GM12878 (cell line): ENCODE data around the gene RAD51B. TPM values are rescaled to one million over a fixed set of nuclear protein-coding genes. Genes with fewer than 3 reads are reported as not detected.

Source experiments
- ATAC-seq: fragments of 200-7000 bp; cut with Tn5 transposase; 3 replicates; pipeline ENCODE4 v1.9.1; 2020; ENCODE audit warnings: mild to moderate bottlenecking, moderate library complexity
- BruUV-seq: library from RNA; stranded (reverse); fragments of 400-500 nt; replicated peaks from 2 replicates; lab custom pipeline; 2021; lab: Mats Ljungman, UMichigan
- CTCF ChIA-PET: fragments of 300-600 bp; sonication (Branson Sonifier 250); formaldehyde crosslinking; extraction: SDS; loops from one replicate; lab custom pipeline; 2021; ENCODE audit warnings: inconsistent platforms; lab: Yijun Ruan, JAX
- POLR2A ChIA-PET: fragments of 350-600 bp; formaldehyde crosslinking; extraction: SDS; loops from one replicate; lab custom pipeline; 2021; ENCODE audit warnings: inconsistent platforms; lab: Charles Lee
- RAD21 ChIA-PET: fragments of 300-600 bp; sonication (Branson Sonifier 250); formaldehyde crosslinking; loops from one replicate; lab custom pipeline; 2023; ENCODE audit warnings: antibody characterized with exemption; ENCODE audit not compliant: unreplicated experiment; lab: Charles Lee
- SMC1A ChIA-PET: fragments of 300-600 bp; sonication (Branson Sonifier 250); formaldehyde crosslinking; loops from one replicate; lab custom pipeline; 2023; ENCODE audit not compliant: unreplicated experiment, uncharacterized antibody; lab: Charles Lee
- DNase-seq: peaks from one replicate; pipeline ENCODE4 v3.0.0-alpha.2; 2011; ENCODE audit warnings: low read depth, low spot score
- FAIRE-seq: peaks from 3 replicates; lab custom pipeline; 2011; peaks lifted over from hg19 to GRCh38; lab: Jason Lieb, UNC
- H2AFZ ChIP-seq: 2 replicates; pipeline ENCODE4 v1.6.0; 2011; ENCODE audit warnings: low read depth, low read length, control low read depth; ENCODE audit not compliant: control insufficient read depth
- H3K27ac ChIP-seq: 2 replicates; pipeline ENCODE4 v1.5.1; 2011; ENCODE audit warnings: control low read depth; ENCODE audit not compliant: control insufficient read depth, insufficient read depth
- H3K27me3 ChIP-seq, 2 experiments: replicated peaks in 1 of 2; 2 replicates each; pipeline versions ENCODE4 v1.6.0 to v1.6.1; 2011; ENCODE audit warnings: low read length in 1 of 2; ENCODE audit not compliant: control insufficient read depth in 2 of 2, insufficient read depth in 2 of 2
- H3K36me3 ChIP-seq, 2 experiments: 2 replicates each; pipeline ENCODE4 v1.5.1; 2011; ENCODE audit warnings: low read length in 1 of 2; ENCODE audit not compliant: control insufficient read depth in 2 of 2, insufficient read depth in 2 of 2
- H3K4me1 ChIP-seq: 2 replicates; pipeline ENCODE4 v1.6.1; 2011; ENCODE audit warnings: mild to moderate bottlenecking, low read length, moderate library complexity, mixed read lengths; ENCODE audit not compliant: control insufficient read depth, insufficient read depth
- H3K4me2 ChIP-seq: 2 replicates; pipeline ENCODE4 v1.6.0; 2011; ENCODE audit warnings: control low read depth; ENCODE audit not compliant: control insufficient read depth, insufficient read depth
- H3K4me3 ChIP-seq: fragments of 200-600 bp; sonication (generic); 2 replicates; pipeline ENCODE4 v1.5.1; 2016
- H3K79me2 ChIP-seq: 2 replicates; pipeline ENCODE4 v1.6.0; 2011; ENCODE audit warnings: low read length; ENCODE audit not compliant: control insufficient read depth, insufficient read depth
- H3K9ac ChIP-seq: 2 replicates; pipeline ENCODE4 v1.8.0; 2011; ENCODE audit warnings: low read length, control low read depth, mixed read lengths; ENCODE audit not compliant: control insufficient read depth, insufficient read depth
- H3K9me3 ChIP-seq: replicated peaks from 3 replicates; pipeline ENCODE4 v1.5.1; 2011; ENCODE audit warnings: mild to moderate bottlenecking, low read length; ENCODE audit not compliant: control insufficient read depth, insufficient read depth
- H4K20me1 ChIP-seq: 2 replicates; pipeline ENCODE4 v1.6.0; 2011; ENCODE audit not compliant: control insufficient read depth, insufficient read depth
- CTCF ChIP-seq, 3 experiments: IDR thresholded peaks in 2 of 3; conservative IDR thresholded peaks in 1 of 3; 2 replicates each; pipeline ENCODE4 v1.5.1; 2011; ENCODE audit warnings: low read depth in 3 of 3, low read length in 3 of 3, mild to moderate bottlenecking in 3 of 3, control low read depth in 2 of 3, moderate library complexity in 2 of 3, inconsistent platforms in 1 of 3, mixed read lengths in 1 of 3; ENCODE audit not compliant: control insufficient read depth in 2 of 3, insufficient read depth in 1 of 3; ENCODE audit errors: extremely low read depth in 1 of 3
- RAD21 ChIP-seq: IDR thresholded peaks from 2 replicates; pipeline ENCODE4 v1.6.1; 2011; ENCODE audit warnings: mild to moderate bottlenecking, low read depth, low read length, moderate library complexity; ENCODE audit not compliant: insufficient read depth
- SMC3 ChIP-seq: IDR thresholded peaks from 2 replicates; pipeline ENCODE4 v1.6.1; 2011; ENCODE audit warnings: low read length, improper control_type of control experiment, borderline replicate concordance
- ZNF207 ChIP-seq: fragments of 450-650 bp; IDR thresholded peaks from 2 replicates; pipeline ENCODE4 v1.6.1; 2014; ENCODE audit warnings: antibody characterized with exemption, mild to moderate bottlenecking, borderline replicate concordance
- WGBS: methylation state at CpG from one replicate; pipeline ENCODE4 v1.1.6; 2016; ENCODE audit warnings: low lambda C conversion rate; ENCODE audit not compliant: insufficient replicate concordance, insufficient coverage; ENCODE audit errors: missing lambda C conversion rate; 5-methylcytosine and 5-hydroxymethylcytosine counted together
- in situ Hi-C: fragments of 300-500 bp; cut with MboI; formaldehyde crosslinking; loops from 9 replicates; pipeline ENCODE4 v1.14.3; 2018; ENCODE audit warnings: mixed read lengths
- intact Hi-C: fragments of 100-400 bp; cut with micrococcal nuclease; formaldehyde crosslinking; loops from one replicate; pipeline ENCODE4 v1.14.2; 2022; ENCODE audit not compliant: unreplicated experiment
- polyA plus RNA-seq, 11 experiments: library from polyadenylated mRNA; depleted of rRNA in 4 of 11; unstranded in 6 of 11; stranded (reverse) in 5 of 11; fragments of >200 nt; fragmentation: Nextera tagmentation in 4 of 11; fragmentation: Illumina TruSeq in 1 of 11; extraction: Ambion mirVana in 4 of 11; extraction: Trizol in 1 of 11; gene quantifications; 1 replicate in 1 of 11; 2 replicates in 10 of 11; pipeline versions ENCODE4 v1.2.1 to v1.2.3, GENCODE V29; 2011 to 2016; ENCODE audit warnings: inconsistent platforms in 2 of 11, missing spikeins in 2 of 11, low read depth in 1 of 11
- total RNA-seq, 4 experiments: library from RNA; depleted of rRNA in 3 of 4; stranded (reverse); fragments of >200 nt in 3 of 4; fragmentation: Illumina TruSeq in 1 of 4; extraction: Trizol in 1 of 4; gene quantifications; 2 replicates each; pipeline versions ENCODE4 v1.2.1 to v1.2.3, GENCODE V29; 2013 to 2021

RAD51B gene
- total and polyA plus RNA-seq, 10 of the 15 experiments (the other 5 are each of a cell fraction or from before 2014, with no cell fraction given): 9.8 to 26.8 (median 21.3) TPM

GRCh38 chr14:68655911-68656316 is 836.3 kb downstream of the RAD51B start:
- H3K9ac ChIP-seq: no peak overlapping the region
- ATAC-seq (peak; percentile 72), DNase-seq (no peak), FAIRE-seq (no peak)
- no peaks in the 10 kb centered on the region for H3K79me2 ChIP-seq
- H3K36me3 ChIP-seq: no peaks in the 10 kb centered on the region
- H4K20me1 ChIP-seq: no peaks in the 10 kb centered on the region
- in situ Hi-C loops: no loop called here
- SMC1A ChIA-PET: interaction anchor here (0.6 to 2.8 kb wide), 11 partner anchors 10 to 408 kb away, joined by 3 to 10 read pairs (median 3); no protein-coding TSS in a partner anchor
- no peak overlapping the region for H3K4me3 ChIP-seq
- H3K9me3 ChIP-seq: no peaks in the 10 kb centered on the region
- H3K27me3 ChIP-seq: no peaks in the 10 kb centered on the region
- no TSS peak for BruUV-seq
- RAD21 ChIA-PET: interaction anchor here (0.5 to 1.1 kb wide), 4 partner anchors 132 to 152 kb away, joined by 3 to 4 read pairs (median 3); no protein-coding TSS in a partner anchor
- POLR2A ChIA-PET: no interaction called here
- TF ChIP-seq CTCF (IDR thresholded peaks at IDR 0.05 in 2 of 3, conservative IDR thresholded peaks at IDR 0.05 in 1 of 3; ENCODE audit: control insufficient read depth in 2 of 3, extremely low read depth in 1 of 3, insufficient read depth in 1 of 3, low read depth in 3 of 3, low read length in 3 of 3) (peak in 2 of 3 experiments; percentile 3 to 46; a peak in 2 of 6 replicates), ZNF207 (no peak), RAD21 (peak; percentile 54), SMC3 (peak; percentile 15; the same call in 1 of the 2 replicates)
- 0% methylated on average over 1 of the region's 1 CpG for WGBS
- CTCF ChIA-PET: interaction anchor here (0.5 to 3.9 kb wide), 4 partner anchors 8 to 406 kb away, joined by 3 to 25 read pairs (median 6); no protein-coding TSS in a partner anchor
- intact Hi-C loops: no loop called here
- H3K27ac ChIP-seq: no peak overlapping the region
- no peak overlapping the region for H2AFZ ChIP-seq
- H3K4me2 ChIP-seq: no peak overlapping the region
- H3K4me1 ChIP-seq: no peaks in the 10 kb centered on the region
